Measurements from ENCODE around the gene FGF8. TPM values are rescaled to one million over a fixed set of nuclear protein-coding genes. Genes with fewer than 3 reads are reported as not detected.

FGF8 gene
- total and polyA plus RNA-seq, 10 of the 15 experiments (the other 5 are each of a cell fraction or from before 2014, with no cell fraction given) = 0.08 to 0.43 (median 0.17) TPM; not detected in 7

DNA sequence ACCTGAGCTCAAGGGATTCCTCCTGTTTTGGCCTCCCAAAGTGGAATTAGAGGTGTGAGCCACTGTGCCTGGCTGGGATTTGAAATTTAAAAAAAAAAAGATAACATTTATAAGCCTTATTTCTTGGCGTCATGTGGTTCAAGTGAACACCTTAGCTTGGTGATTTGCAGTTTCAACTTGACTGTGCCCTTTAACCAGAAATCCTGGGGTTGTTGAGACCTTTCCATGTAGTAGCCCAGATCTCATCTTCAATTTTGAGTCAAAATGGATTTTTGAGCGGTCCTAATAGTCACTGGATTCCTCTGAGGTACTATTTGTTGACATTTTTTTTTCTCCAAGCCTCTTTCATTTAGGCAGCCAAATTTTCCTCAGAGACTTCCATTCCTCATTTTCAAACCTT, 51.5 kb downstream of the FGF8 start:
- DNase-seq (ENCODE audit: low read depth, low spot score) (no peak), ATAC-seq (peak; percentile 61), FAIRE-seq (no peak)
- no peaks in the 10 kb centered on the region for H3K36me3 ChIP-seq (ENCODE audit: control insufficient read depth in 2 of 2, insufficient read depth in 2 of 2, low read length in 1 of 2)
- in situ Hi-C loops (cut with MboI) = no loop called here
- H3K4me2 ChIP-seq (ENCODE audit: control insufficient read depth, insufficient read depth) = peak overlapping the region; percentile 31
- no peaks in the 10 kb centered on the region for H3K79me2 ChIP-seq (ENCODE audit: control insufficient read depth, insufficient read depth, low read length)
- no peak overlapping the region for H3K4me3 ChIP-seq
- peak overlapping the region; percentile 41 for H3K27ac ChIP-seq (ENCODE audit: control insufficient read depth, insufficient read depth)
- H2AFZ ChIP-seq (ENCODE audit: control insufficient read depth, low read depth, low read length) = peak overlapping the region; percentile 49
- ChIA-PET POLR2A (interaction anchor here (0.6 to 0.7 kb wide), 3 partner anchors 10 to 73 kb away, joined by 3 to 4 read pairs (median 3); no protein-coding TSS in a partner anchor), RAD21 (ENCODE audit: unreplicated experiment) (interaction anchor here (1.3 kb wide), 2 partner anchors 20 to 122 kb away, joined by 4 to 7 read pairs; no protein-coding TSS in a partner anchor), CTCF (interaction anchor here (1.9 to 2.6 kb wide), 2 partner anchors 20 to 122 kb away, joined by 4 to 8 read pairs; no protein-coding TSS in a partner anchor), SMC1A (ENCODE audit: uncharacterized antibody, unreplicated experiment) (interaction anchor here (1.2 to 2.6 kb wide), 2 partner anchors 20 to 58 kb away, joined by 3 to 10 read pairs; no protein-coding TSS in a partner anchor)
- peaks cover 12% of the 10 kb centered on the region for H3K4me1 ChIP-seq (ENCODE audit: control insufficient read depth, insufficient read depth, low read length)
- H3K27me3 ChIP-seq (replicated peaks in 1 of 2; ENCODE audit: control insufficient read depth in 2 of 2, insufficient read depth in 2 of 2, low read length in 1 of 2) = no peaks in the 10 kb centered on the region
- WGBS (ENCODE audit: insufficient coverage, insufficient replicate concordance, low lambda C conversion rate, missing lambda C conversion rate) = 58% methylated on average over 2 of the region's 2 CpGs
- TF ChIP-seq SUZ12 (IDR thresholded peaks at IDR 0.05; ENCODE audit: unreplicated experiment) (no peak), RUNX3 (IDR thresholded peaks at IDR 0.05; ENCODE audit: low read length) (peak; percentile 55), JUNB (IDR thresholded peaks at IDR 0.05) (peak; percentile 48; the same call in 1 of the 2 replicates)
- intact Hi-C loops (cut with micrococcal nuclease; ENCODE audit: unreplicated experiment) = no loop called here
- H3K9ac ChIP-seq (ENCODE audit: control insufficient read depth, insufficient read depth, low read length) = no peak overlapping the region; the same call in 1 of the 2 replicates
- no TSS peak for BruUV-seq (replicated peaks)
- H3K9me3 ChIP-seq (replicated peaks; ENCODE audit: control insufficient read depth, insufficient read depth, low read length) = no peaks in the 10 kb centered on the region
- H4K20me1 ChIP-seq (ENCODE audit: control insufficient read depth, insufficient read depth) = no peaks in the 10 kb centered on the region

GRCh38 chr10:101723176-101723575, 52.7 kb downstream of the FGF8 start:
- POLR2A ChIA-PET = no interaction called here

More at GRCh38 chr10:101723176-101723575, 52.7 kb downstream of the FGF8 start:
- H3K27ac ChIP-seq (ENCODE audit: control insufficient read depth, insufficient read depth) = no peak overlapping the region
- no peak for TF ChIP-seq LARP7 (IDR thresholded peaks at IDR 0.05)
- no peak for TF ChIP-seq ZNF217 (IDR thresholded peaks at IDR 0.05)
- TF ChIP-seq, protein P1, sequence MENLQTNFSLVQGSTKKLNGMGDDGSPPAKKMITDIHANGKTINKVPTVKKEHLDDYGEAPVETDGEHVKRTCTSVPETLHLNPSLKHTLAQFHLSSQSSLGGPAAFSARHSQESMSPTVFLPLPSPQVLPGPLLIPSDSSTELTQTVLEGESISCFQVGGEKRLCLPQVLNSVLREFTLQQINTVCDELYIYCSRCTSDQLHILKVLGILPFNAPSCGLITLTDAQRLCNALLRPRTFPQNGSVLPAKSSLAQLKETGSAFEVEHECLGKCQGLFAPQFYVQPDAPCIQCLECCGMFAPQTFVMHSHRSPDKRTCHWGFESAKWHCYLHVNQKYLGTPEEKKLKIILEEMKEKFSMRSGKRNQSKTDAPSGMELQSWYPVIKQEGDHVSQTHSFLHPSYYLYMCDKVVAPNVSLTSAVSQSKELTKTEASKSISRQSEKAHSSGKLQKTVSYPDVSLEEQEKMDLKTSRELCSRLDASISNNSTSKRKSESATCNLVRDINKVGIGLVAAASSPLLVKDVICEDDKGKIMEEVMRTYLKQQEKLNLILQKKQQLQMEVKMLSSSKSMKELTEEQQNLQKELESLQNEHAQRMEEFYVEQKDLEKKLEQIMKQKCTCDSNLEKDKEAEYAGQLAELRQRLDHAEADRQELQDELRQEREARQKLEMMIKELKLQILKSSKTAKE (IDR thresholded peaks at IDR 0.05; ENCODE audit: low read depth, poor library complexity, severe bottlenecking) = no peak
- no peak for TF ChIP-seq RELA (IDR thresholded peaks at IDR 0.05; ENCODE audit: borderline replicate concordance, partially characterized antibody)
- TF ChIP-seq PAX8 (IDR thresholded peaks at IDR 0.05) = no peak
- no peak for TF ChIP-seq RBBP5 (conservative IDR thresholded peaks at IDR 0.05)
- no peak for TF ChIP-seq TAF1 (IDR thresholded peaks at IDR 0.05; ENCODE audit: borderline replicate concordance, low read depth, low read length)
- TF ChIP-seq TCF7 (IDR thresholded peaks at IDR 0.05; ENCODE audit: borderline replicate concordance) = no peak
- BruUV-seq (replicated peaks) = no TSS peak
- no peaks in the 10 kb centered on the region for H3K36me3 ChIP-seq (ENCODE audit: control insufficient read depth in 2 of 2, insufficient read depth in 2 of 2, low read length in 1 of 2)
- ATAC-seq (no peak), FAIRE-seq (no peak), DNase-seq (ENCODE audit: low read depth, low spot score) (no peak)
- no peak overlapping the region for H3K4me3 ChIP-seq
- peaks cover 12% of the 10 kb centered on the region for H3K4me1 ChIP-seq (ENCODE audit: control insufficient read depth, insufficient read depth, low read length)
- no peaks in the 10 kb centered on the region for H3K79me2 ChIP-seq (ENCODE audit: control insufficient read depth, insufficient read depth, low read length)
- in situ Hi-C loops (cut with MboI) (no loop called here), intact Hi-C loops (cut with micrococcal nuclease; ENCODE audit: unreplicated experiment) (no loop called here)
- H2AFZ ChIP-seq (ENCODE audit: control insufficient read depth, low read depth, low read length) = no peak overlapping the region
- H3K9me3 ChIP-seq (replicated peaks; ENCODE audit: control insufficient read depth, insufficient read depth, low read length) = no peaks in the 10 kb centered on the region
- H3K4me2 ChIP-seq (ENCODE audit: control insufficient read depth, insufficient read depth) = no peak overlapping the region
- H3K27me3 ChIP-seq (replicated peaks in 1 of 2; ENCODE audit: control insufficient read depth in 2 of 2, insufficient read depth in 2 of 2, low read length in 1 of 2) = no peaks in the 10 kb centered on the region
- WGBS (ENCODE audit: insufficient coverage, insufficient replicate concordance, low lambda C conversion rate, missing lambda C conversion rate) = 70% methylated on average over 3 of the region's 3 CpGs
- RAD21 ChIA-PET (ENCODE audit: unreplicated experiment) = interaction anchor here (0.6 to 1.3 kb wide), 2 partner anchors 113 to 120 kb away, joined by 3 to 7 read pairs; no protein-coding TSS in a partner anchor
- H3K9ac ChIP-seq (ENCODE audit: control insufficient read depth, insufficient read depth, low read length) = no peak overlapping the region
- SMC1A ChIA-PET (ENCODE audit: uncharacterized antibody, unreplicated experiment) = interaction anchor here (0.6 to 1.3 kb wide), 5 partner anchors 8 to 58 kb away, joined by 3 to 4 read pairs (median 3); no protein-coding TSS in a partner anchor
- no peaks in the 10 kb centered on the region for H4K20me1 ChIP-seq (ENCODE audit: control insufficient read depth, insufficient read depth)
- CTCF ChIA-PET = interaction anchor here (1.9 to 5.0 kb wide), 4 partner anchors 19 to 120 kb away, joined by 4 to 16 read pairs (median 6); no protein-coding TSS in a partner anchor
